Gastrocnemius medialis (tissue), 4 donors: Measurements from ENCODE around the gene ZNF292.

Source experiments
- POLR2A ChIP-seq, 2 donors: fragments of 450-650 bp; IDR thresholded peaks; one replicate each; pipeline ENCODE4 v1.6.1; 2017; ENCODE audit warnings: antibody characterized with exemption in 2 of 2, mild to moderate bottlenecking in 2 of 2, moderate library complexity in 2 of 2
- TF ChIP-seq, protein P1 (sequence below), 5 experiments: fragments of 450-650 bp in 3 of 5; fragments of 200-600 bp in 2 of 5; sonication (generic) in 2 of 5; IDR thresholded peaks in 4 of 5; conservative IDR thresholded peaks in 1 of 5; 1 replicate in 4 of 5; 2 replicates in 1 of 5; pipeline ENCODE4 v1.5.1; 2016 to 2019; ENCODE audit warnings: antibody characterized with exemption in 5 of 5, mild to moderate bottlenecking in 3 of 5, moderate library complexity in 3 of 5

DNA sequence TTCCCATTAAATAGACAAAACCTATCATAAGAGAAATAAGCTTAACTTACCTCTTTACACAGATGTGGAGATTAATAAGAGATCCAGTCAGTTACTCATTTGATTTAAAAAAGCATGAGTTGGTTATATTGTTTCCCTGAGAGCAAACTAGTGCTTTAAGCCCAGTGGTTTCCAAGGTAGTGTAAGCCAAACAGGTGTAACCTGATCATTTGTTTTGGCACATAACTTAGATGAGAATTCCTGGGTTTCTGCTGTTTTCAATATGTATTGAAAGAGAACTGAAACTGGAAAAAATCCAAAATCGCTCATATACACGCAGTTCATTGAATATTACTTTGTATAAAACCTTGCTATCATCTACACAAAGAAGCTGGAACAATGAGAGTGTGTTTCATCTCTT, 136.5 kb downstream of the ZNF292 start:
- TF ChIP-seq, protein P1, sequence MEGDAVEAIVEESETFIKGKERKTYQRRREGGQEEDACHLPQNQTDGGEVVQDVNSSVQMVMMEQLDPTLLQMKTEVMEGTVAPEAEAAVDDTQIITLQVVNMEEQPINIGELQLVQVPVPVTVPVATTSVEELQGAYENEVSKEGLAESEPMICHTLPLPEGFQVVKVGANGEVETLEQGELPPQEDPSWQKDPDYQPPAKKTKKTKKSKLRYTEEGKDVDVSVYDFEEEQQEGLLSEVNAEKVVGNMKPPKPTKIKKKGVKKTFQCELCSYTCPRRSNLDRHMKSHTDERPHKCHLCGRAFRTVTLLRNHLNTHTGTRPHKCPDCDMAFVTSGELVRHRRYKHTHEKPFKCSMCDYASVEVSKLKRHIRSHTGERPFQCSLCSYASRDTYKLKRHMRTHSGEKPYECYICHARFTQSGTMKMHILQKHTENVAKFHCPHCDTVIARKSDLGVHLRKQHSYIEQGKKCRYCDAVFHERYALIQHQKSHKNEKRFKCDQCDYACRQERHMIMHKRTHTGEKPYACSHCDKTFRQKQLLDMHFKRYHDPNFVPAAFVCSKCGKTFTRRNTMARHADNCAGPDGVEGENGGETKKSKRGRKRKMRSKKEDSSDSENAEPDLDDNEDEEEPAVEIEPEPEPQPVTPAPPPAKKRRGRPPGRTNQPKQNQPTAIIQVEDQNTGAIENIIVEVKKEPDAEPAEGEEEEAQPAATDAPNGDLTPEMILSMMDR (IDR thresholded peaks at IDR 0.05 in 4 of 5, conservative IDR thresholded peaks at IDR 0.05 in 1 of 5): no peak
- TF ChIP-seq POLR2A (IDR thresholded peaks at IDR 0.05): no peak
